Mesendoderm (in vitro differentiated cells): ENCODE results near the gene MYO7A.

ENCODE experiments used
- DNase-seq: peaks from one replicate; pipeline ENCODE4 v3.0.0; 2013
- H2AK5ac ChIP-seq: 2 replicates; pipeline ENCODE4 v1.6.1; 2013; ENCODE audit warnings: low read length, inconsistent platforms
- H2BK120ac ChIP-seq: 2 replicates; pipeline ENCODE4 v1.6.1; 2013; ENCODE audit warnings: low read depth, mild to moderate bottlenecking, low read length, moderate library complexity, mixed read lengths
- H2BK15ac ChIP-seq: replicated peaks from 2 replicates; pipeline ENCODE4 v1.6.1; 2013; ENCODE audit warnings: low read depth, mild to moderate bottlenecking, moderate library complexity
- H2BK5ac ChIP-seq: 2 replicates; pipeline ENCODE4 v1.6.1; 2013; ENCODE audit warnings: low read length, inconsistent platforms
- H3K18ac ChIP-seq: 2 replicates; pipeline ENCODE4 v1.6.1; 2013; ENCODE audit warnings: mild to moderate bottlenecking, low read length, mixed read lengths
- H3K23ac ChIP-seq: one replicate; pipeline ENCODE4 v1.6.1; 2013; ENCODE audit warnings: low read length
- H3K27ac ChIP-seq: 2 replicates; pipeline ENCODE4 v1.5.1; 2013; ENCODE audit warnings: low read depth, mild to moderate bottlenecking, inconsistent platforms, low read length, moderate library complexity
- H3K27me3 ChIP-seq: 2 replicates; pipeline ENCODE4 v1.6.1; 2013; ENCODE audit warnings: low read length, control low read depth, mild to moderate bottlenecking, inconsistent platforms; ENCODE audit not compliant: insufficient read depth, poor library complexity
- H3K36me3 ChIP-seq: 2 replicates; pipeline ENCODE4 v1.6.1; 2013; ENCODE audit warnings: low read length, inconsistent platforms; ENCODE audit not compliant: control insufficient read depth, insufficient read depth
- H3K4ac ChIP-seq: one replicate; pipeline ENCODE4 v1.6.1; 2013; ENCODE audit warnings: low read depth, mild to moderate bottlenecking, low read length, moderate library complexity
- H3K4me1 ChIP-seq: 2 replicates; pipeline ENCODE4 v1.6.1; 2013; ENCODE audit warnings: low read depth, low read length, inconsistent platforms; ENCODE audit not compliant: control insufficient read depth
- H3K4me2 ChIP-seq: 2 replicates; pipeline ENCODE4 v1.6.1; 2013; ENCODE audit warnings: low read length
- H3K4me3 ChIP-seq: 2 replicates; pipeline ENCODE4 v1.5.1; 2013; ENCODE audit warnings: mild to moderate bottlenecking, low read length
- H3K56ac ChIP-seq: one replicate; pipeline ENCODE4 v1.6.1; 2013; ENCODE audit warnings: low read length
- H3K79me1 ChIP-seq: 2 replicates; pipeline ENCODE4 v1.6.1; 2013; ENCODE audit warnings: low read length, inconsistent platforms
- H3K79me2 ChIP-seq: 2 replicates; pipeline ENCODE4 v1.6.1; 2013; ENCODE audit warnings: mild to moderate bottlenecking, low read length; ENCODE audit not compliant: control insufficient read depth, insufficient read depth
- H3K9ac ChIP-seq: 2 replicates; pipeline ENCODE4 v1.6.1; 2013; ENCODE audit warnings: low read length, inconsistent platforms
- H4K5ac ChIP-seq: one replicate; pipeline ENCODE4 v1.6.1; 2013; ENCODE audit warnings: low read length
- H4K8ac ChIP-seq: one replicate; pipeline ENCODE4 v1.6.1; 2013; ENCODE audit warnings: low read depth, mild to moderate bottlenecking, control low read depth, low read length, moderate library complexity
- WGBS: extraction: QIAGEN DNeasy Blood & Tissue Kit; methylation state at CpG from one replicate; pipeline ENCODE4 v1.1.7; 2013; ENCODE audit warnings: low lambda C conversion rate, missing lambda C conversion rate; ENCODE audit not compliant: insufficient coverage; ENCODE audit errors: extremely low coverage; 5-methylcytosine and 5-hydroxymethylcytosine counted together

The MYO7A gene

DNA sequence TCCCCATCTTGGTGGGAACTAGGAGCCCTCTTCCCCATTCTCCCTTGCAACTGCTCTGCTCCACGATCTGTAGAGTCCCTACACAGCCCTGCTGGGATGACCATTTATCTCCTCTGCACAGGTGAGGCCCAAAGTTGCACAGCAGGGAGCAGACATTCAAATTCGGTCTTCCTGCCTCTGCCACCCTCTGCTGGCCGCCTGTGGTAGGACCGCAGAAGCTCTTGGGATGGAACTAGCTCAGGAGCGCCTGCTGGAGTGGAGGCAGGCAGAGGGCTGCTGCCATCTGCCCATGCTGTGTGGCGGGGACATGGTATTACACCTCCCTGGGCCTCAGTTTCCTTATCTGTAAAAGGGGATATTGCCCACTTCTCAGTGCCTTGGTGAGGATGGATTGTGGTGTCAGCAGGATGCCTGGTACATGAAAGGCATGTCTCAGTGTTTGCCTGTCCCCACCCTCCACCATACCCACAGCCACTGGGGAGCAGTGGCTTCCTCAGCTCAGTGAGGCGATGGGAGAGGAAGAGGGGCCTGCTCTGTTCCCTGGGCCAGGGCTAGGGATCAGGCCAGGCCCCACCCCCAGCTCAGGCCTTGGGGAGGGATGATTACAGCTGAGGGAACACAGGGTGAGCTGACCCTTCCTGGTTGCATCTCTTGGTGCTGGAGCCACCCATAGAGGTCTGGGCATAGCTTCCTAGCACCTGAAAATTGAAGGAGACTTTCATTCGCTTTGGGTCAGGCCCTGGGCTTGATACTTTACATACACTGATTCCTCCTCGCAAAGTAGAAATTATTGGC, 36.7 kb upstream of the MYO7A start:
- H3K4me1 ChIP-seq: peaks cover 3% of the 10 kb centered on the region
- WGBS: no CpG with 5 or more reads among the region's 9 CpGs
- no peak overlapping the region for H3K27ac ChIP-seq
- DNase-seq: peak; percentile 90
- H2BK120ac ChIP-seq: no peak overlapping the region
- H3K36me3 ChIP-seq: no peaks in the 10 kb centered on the region
- H2AK5ac ChIP-seq: no peak overlapping the region
- H3K79me2 ChIP-seq: no peaks in the 10 kb centered on the region
- H3K27me3 ChIP-seq: no peaks in the 10 kb centered on the region
- H3K4me2 ChIP-seq: no peak overlapping the region
- no peak overlapping the region for H3K56ac ChIP-seq
- no peak overlapping the region for H2BK15ac ChIP-seq
- H3K9ac ChIP-seq: no peak overlapping the region
- H3K79me1 ChIP-seq: no peaks in the 10 kb centered on the region
- H3K18ac ChIP-seq: no peak overlapping the region
- no peak overlapping the region for H2BK5ac ChIP-seq
- no peak overlapping the region for H4K5ac ChIP-seq
- H3K4me3 ChIP-seq: no peak overlapping the region
- H3K23ac ChIP-seq: no peak overlapping the region
- H3K4ac ChIP-seq: no peak overlapping the region
- H4K8ac ChIP-seq: no peak overlapping the region

DNA sequence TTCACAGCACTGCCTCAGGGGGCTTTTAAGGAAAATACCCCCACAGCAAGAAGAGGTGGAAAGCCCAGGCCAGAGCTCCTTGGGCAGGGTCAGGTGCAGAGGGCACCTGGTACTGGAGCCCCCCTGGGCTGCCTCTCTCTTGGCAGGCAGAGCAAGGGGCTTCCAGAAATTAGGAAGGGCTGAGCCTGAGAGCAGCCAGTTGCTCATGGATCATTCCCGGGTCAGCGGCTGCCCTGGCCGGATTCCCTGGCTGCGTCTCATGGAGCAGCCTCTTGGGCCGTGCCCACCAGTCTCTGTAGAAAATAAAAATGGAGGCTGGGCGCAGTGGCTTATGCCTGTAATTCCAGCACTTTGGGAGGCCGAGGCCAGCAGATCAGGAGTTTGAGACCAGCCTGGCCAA, 35.7 kb upstream of the MYO7A start:
- Histone ChIP-seq H3K79me2 (no peaks in the 10 kb centered on the region), H4K5ac (no peak overlapping the region), H3K4me2 (no peak overlapping the region)

DNA sequence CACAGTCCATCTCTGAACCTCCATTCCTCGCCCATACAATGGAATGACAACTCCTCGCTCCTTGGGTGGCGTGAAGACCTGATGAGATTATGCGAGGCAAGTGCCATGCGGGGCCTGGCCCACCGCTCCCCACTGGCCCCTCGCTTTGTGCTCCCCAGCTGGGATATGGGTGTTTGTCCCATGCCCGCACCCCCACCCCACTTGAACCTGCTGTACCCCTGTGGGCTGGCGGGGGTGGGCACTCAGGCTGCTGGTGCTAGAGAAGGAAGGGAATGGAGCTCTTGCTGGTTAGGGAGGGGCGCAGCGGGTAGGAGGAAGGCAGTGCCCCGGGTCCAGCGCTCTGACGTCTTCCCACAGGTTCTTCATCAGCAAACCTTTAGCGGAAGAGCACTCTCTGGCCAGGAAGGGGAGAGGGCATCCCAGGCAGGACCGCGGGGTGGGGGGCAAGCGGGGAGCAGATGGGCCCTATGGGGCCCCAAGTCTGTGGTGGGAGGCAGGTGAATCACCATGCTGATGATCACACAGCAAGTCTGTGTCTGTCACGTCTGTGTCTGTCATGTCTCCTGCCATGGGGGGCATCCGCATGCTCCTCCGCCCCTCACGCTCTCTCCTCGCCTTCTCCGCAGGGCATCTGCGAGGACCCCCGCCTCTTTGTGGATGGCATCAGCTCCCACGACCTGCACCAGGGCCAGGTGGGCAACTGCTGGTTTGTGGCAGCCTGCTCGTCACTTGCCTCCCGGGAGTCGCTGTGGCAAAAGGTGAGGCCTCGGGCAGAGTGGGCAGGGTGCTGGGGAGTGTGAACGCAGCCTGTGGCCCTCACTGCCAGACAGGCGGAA, 34.8 kb upstream of the MYO7A start:
- Histone ChIP-seq H2BK120ac (no peak overlapping the region), H3K23ac (no peak overlapping the region), H2BK5ac (no peak overlapping the region), H3K4me1 (no peaks in the 10 kb centered on the region), H3K27me3 (no peaks in the 10 kb centered on the region), H3K4me2 (no peak overlapping the region), H3K18ac (no peak overlapping the region), H3K56ac (no peak overlapping the region), H4K8ac (no peak overlapping the region), H3K9ac (no peak overlapping the region), H3K36me3 (no peaks in the 10 kb centered on the region), H2AK5ac (no peak overlapping the region), H4K5ac (no peak overlapping the region), H3K4me3 (no peak overlapping the region), H3K27ac (no peak overlapping the region), H3K79me1 (no peaks in the 10 kb centered on the region), H2BK15ac (no peak overlapping the region), H3K4ac (no peak overlapping the region), H3K79me2 (no peaks in the 10 kb centered on the region)
- DNase-seq: no peak
- no CpG with 5 or more reads among the region's 33 CpGs for WGBS

More for the DNA sequence above, 35.7 kb upstream of the MYO7A start:
- H3K23ac ChIP-seq: no peak overlapping the region
- H3K27me3 ChIP-seq: no peaks in the 10 kb centered on the region
- DNase-seq: no peak
- no peaks in the 10 kb centered on the region for H3K36me3 ChIP-seq
- H3K4ac ChIP-seq: no peak overlapping the region
- no peak overlapping the region for H3K9ac ChIP-seq
- H3K56ac ChIP-seq: no peak overlapping the region
- WGBS: no CpG with 5 or more reads among the region's 7 CpGs
- H3K4me3 ChIP-seq: no peak overlapping the region
- no peaks in the 10 kb centered on the region for H3K79me1 ChIP-seq
- no peak overlapping the region for H3K27ac ChIP-seq
- no peak overlapping the region for H2BK120ac ChIP-seq
- no peak overlapping the region for H2AK5ac ChIP-seq
- H2BK15ac ChIP-seq: no peak overlapping the region
- H4K8ac ChIP-seq: no peak overlapping the region
- H3K4me1 ChIP-seq: no peaks in the 10 kb centered on the region
- H3K18ac ChIP-seq: no peak overlapping the region
- H2BK5ac ChIP-seq: no peak overlapping the region

DNA sequence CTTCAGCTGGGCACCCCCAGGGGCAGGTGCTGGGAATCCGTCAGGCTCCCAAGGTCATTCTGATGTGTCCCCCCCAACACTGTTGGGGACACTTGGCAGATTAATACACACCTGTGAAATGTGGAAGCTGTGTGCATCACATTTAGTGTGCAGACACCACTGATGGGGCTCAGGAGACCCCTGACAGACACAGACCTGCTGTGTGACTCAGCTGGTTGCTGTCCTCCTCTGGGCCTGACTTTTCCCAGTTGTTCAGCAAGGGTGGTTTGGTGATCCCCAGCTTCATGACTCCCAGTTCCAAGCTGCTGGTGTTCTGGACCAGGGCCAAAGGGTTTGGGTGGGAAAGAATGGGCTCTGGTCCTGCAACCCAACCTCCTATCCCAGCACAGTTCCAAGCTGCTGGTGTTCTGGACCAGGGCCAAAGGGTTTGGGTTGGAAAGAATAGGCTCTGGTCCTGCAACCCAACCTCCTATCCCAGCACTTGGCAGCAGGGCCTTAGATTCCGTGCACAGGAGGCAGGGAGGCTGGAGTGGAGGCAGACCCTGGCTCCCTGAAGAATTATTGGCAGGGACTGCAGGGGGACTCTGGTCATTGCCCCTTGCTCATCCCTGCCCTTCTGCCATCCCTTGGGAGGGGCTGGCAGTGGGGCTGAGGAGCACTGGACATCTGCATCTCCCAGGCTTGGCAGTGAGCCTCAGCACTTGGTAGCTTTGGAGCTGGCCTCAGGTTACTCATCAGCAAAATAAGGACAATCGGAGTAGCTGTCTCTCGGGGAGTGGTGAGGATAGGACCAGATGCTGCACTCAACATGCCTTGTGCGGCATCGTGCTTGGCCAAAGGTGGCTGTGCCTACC, 33.8 kb upstream of the MYO7A start:
- no peak overlapping the region for H3K23ac ChIP-seq
- H3K4me3 ChIP-seq: no peak overlapping the region
- H3K4me2 ChIP-seq: no peak overlapping the region
- no peak overlapping the region for H2AK5ac ChIP-seq
- DNase-seq: no peak
- H3K4ac ChIP-seq: no peak overlapping the region
- H2BK15ac ChIP-seq: no peak overlapping the region
- no peaks in the 10 kb centered on the region for H3K4me1 ChIP-seq
- no peak overlapping the region for H4K5ac ChIP-seq
- H3K18ac ChIP-seq: no peak overlapping the region
- H3K79me1 ChIP-seq: no peaks in the 10 kb centered on the region
- no peaks in the 10 kb centered on the region for H3K36me3 ChIP-seq
- H4K8ac ChIP-seq: no peak overlapping the region
- no peaks in the 10 kb centered on the region for H3K27me3 ChIP-seq
- no peak overlapping the region for H2BK5ac ChIP-seq
- H3K9ac ChIP-seq: no peak overlapping the region
- H3K27ac ChIP-seq: no peak overlapping the region
- WGBS: no CpG with 5 or more reads among the region's 6 CpGs
- H2BK120ac ChIP-seq: no peak overlapping the region
- no peaks in the 10 kb centered on the region for H3K79me2 ChIP-seq
- H3K56ac ChIP-seq: no peak overlapping the region

DNA sequence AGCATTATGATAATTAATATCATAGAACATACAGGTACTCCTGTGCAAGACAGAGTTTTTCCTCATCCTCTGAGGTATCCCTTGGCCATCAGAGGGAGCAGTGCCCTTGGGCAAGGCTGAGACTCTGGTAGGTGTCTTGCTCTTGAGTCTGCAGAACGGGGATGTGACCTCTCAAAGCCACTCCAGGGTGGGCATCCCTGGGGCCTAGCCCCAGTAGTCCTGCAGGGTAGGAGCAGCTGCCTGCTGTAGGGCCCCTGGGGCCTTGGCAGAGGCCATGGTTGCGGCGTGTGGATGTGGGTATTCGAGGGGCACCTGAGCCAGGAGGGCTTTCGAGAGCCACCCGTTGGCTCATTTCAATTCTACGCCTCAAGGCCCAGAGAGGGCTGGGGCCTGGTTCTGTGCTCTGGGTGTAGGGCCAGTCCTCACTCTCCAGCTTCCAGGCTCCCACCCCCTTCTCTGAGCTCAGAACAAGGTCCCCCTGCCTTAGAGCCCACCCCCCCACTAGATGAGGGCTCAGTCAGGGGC, 33.1 kb upstream of the MYO7A start:
- Histone ChIP-seq H3K9ac (no peak overlapping the region), H3K79me2 (no peaks in the 10 kb centered on the region), H2AK5ac (no peak overlapping the region), H2BK5ac (no peak overlapping the region), H3K4me1 (no peaks in the 10 kb centered on the region), H4K5ac (no peak overlapping the region), H2BK15ac (no peak overlapping the region), H3K23ac (no peak overlapping the region), H3K79me1 (no peaks in the 10 kb centered on the region), H2BK120ac (no peak overlapping the region), H3K18ac (no peak overlapping the region), H4K8ac (no peak overlapping the region), H3K4me2 (no peak overlapping the region), H3K4me3 (no peak overlapping the region), H3K56ac (no peak overlapping the region), H3K27ac (no peak overlapping the region), H3K27me3 (no peaks in the 10 kb centered on the region), H3K4ac (no peak overlapping the region), H3K36me3 (no peaks in the 10 kb centered on the region)
- whole genome bisulfite sequencing: no CpG with 5 or more reads among the region's 7 CpGs
- no peak for DNase-seq
